Ovary (tissue), 9 donors: ENCODE data around the gene METTL27. TPM values are rescaled to one million over a fixed set of nuclear protein-coding genes. Genes with fewer than 3 reads are reported as not detected.
"Not testable (repeated sequence)": the region's sequence is repeated elsewhere in the genome, so short reads cannot be mapped to it uniquely, and the experiment has no call there.

Experiments
- DNase-seq, 5 donors: peaks; one replicate each; pipeline ENCODE4 v3.0.0-alpha.2; 2019 to 2020
- H3K27ac ChIP-seq, 2 donors: fragments of 200-600 bp; one replicate each; pipeline versions ENCODE4 v1.5.1 to v1.8.0; 2019 to 2022
- H3K27me3 ChIP-seq: fragments of 200-600 bp; one replicate; pipeline ENCODE4 v1.8.0; 2022
- H3K36me3 ChIP-seq: fragments of 200-600 bp; sonication (generic); one replicate; pipeline ENCODE4 v1.5.1; 2019
- H3K4me1 ChIP-seq: one replicate; pipeline ENCODE4 v1.8.1; 2013; ENCODE audit warnings: mild to moderate bottlenecking, moderate library complexity; ENCODE audit not compliant: insufficient read depth
- H3K4me3 ChIP-seq: fragments of 200-600 bp; sonication (generic); one replicate; pipeline ENCODE4 v1.5.1; 2017
- H3K9me3 ChIP-seq, 2 donors: fragments of 200-600 bp in 1 of 2; sonication (generic) in 1 of 2; one replicate each; pipeline versions ENCODE4 v1.5.1 to v1.8.1; 2013 to 2019; ENCODE audit warnings: mild to moderate bottlenecking in 1 of 2, moderate library complexity in 1 of 2
- CTCF ChIP-seq, 3 donors: fragments of 450-650 bp in 2 of 3; fragments of 200-600 bp in 1 of 3; IDR thresholded peaks; one replicate each; pipeline versions ENCODE4 v1.5.1 to v1.8.0; 2016 to 2022; ENCODE audit warnings: antibody characterized with exemption in 3 of 3, mild to moderate bottlenecking in 1 of 3
- EP300 ChIP-seq: sonication (generic); formaldehyde crosslinking; IDR thresholded peaks from one replicate; pipeline ENCODE4 v1.6.1; 2017; ENCODE audit warnings: antibody characterized with exemption
- POLR2A ChIP-seq: fragments of 450-650 bp; IDR thresholded peaks from one replicate; pipeline ENCODE4 v1.6.1; 2017; ENCODE audit warnings: antibody characterized with exemption, mild to moderate bottlenecking, moderate library complexity
- WGBS, 3 donors: extraction: QIAGEN DNeasy Blood & Tissue Kit in 1 of 3; methylation state at CpG; one replicate each; pipeline versions ENCODE4 v1.1.5 to v1.1.7; 2013 to 2017; 5-methylcytosine and 5-hydroxymethylcytosine counted together
- intact Hi-C, 4 donors: fragments of 100-400 bp; cut with DNase I; formaldehyde crosslinking; loops; one replicate each; pipeline versions ENCODE4 v1.11.0 to v1.15.1; 2022 to 2023
- polyA plus RNA-seq, 2 donors: library from polyadenylated mRNA; stranded (reverse); fragments of 200-250 nt in 1 of 2; fragments of 350-450 nt in 1 of 2; fragmentation: Illumina TruSeq in 1 of 2; extraction: RNeasy Lipid Tissue Mini Kit (QIAGEN cat#74804) in 1 of 2; gene quantifications; one replicate each; pipeline ENCODE4 v1.2.3, GENCODE V29; 2013 to 2014
- total RNA-seq, 7 donors: library from RNA; depleted of rRNA in 2 of 7; stranded (reverse); fragments of >200 nt in 2 of 7; fragmentation: NEBNext Ultra II Directional in 3 of 7; extraction: Animal tissue kit (Norgen Biotek cat#: 25700) in 3 of 7; gene quantifications; one replicate each; pipeline versions ENCODE4 v1.1.0 to v1.2.4, GENCODE V29; 2016 to 2023
- donor health status: DM: no; HTN: no; CAD: no; lungs with moderate emphysema.
- donor health status: DM: no; HTN: no; CAD: no.
- donor health status: Bipolar disorder and iron deficiency.
- donor health status: DM: yes; HTN: yes; CAD: no.
- donor health status: DM: no; HTN: no; CAD: no.
- donor health status: DM: yes; HTN: yes; CAD: no.

METTL27 gene
- total and polyA plus RNA-seq, 9 donors = 1.8 to 25.6 (median 3.6) TPM; not detected in 1

GRCh38 chr7:73789051-73789450 lies 53.3 kb downstream of the METTL27 start:
- Histone ChIP-seq H3K4me1 (no peaks in the 10 kb centered on the region), H3K36me3 (no peaks in the 10 kb centered on the region), H3K27me3 (no peaks in the 10 kb centered on the region), H3K27ac (no peak overlapping the region), H3K9me3 (peaks cover 0 to 3% of the 10 kb centered on the region in 2 donors), H3K4me3 (no peak overlapping the region)
- intact Hi-C loops = no loop called here
- no peak for DNase-seq
- TF ChIP-seq POLR2A (no peak), CTCF (IDR thresholded peaks at IDR 0.05) (no peak)
- 82 to 86% (median 85%) methylated on average over 4 of the region's 4 CpGs for WGBS, 3 donors

GRCh38 chr7:73787786-73788048 lies 54.6 kb downstream of the METTL27 start:
- intact Hi-C loops, DNase-seq, H3K27me3 ChIP-seq, H3K27ac ChIP-seq, H3K4me1 ChIP-seq, H3K36me3 ChIP-seq, H3K4me3 ChIP-seq, H3K9me3 ChIP-seq: not testable (repeated sequence)
- 73 to 84% (median 76%) methylated on average over 1 of the region's 1 CpG for whole genome bisulfite sequencing, 3 donors

- no peak for DNase-seq
- H3K4me3 ChIP-seq = no peak overlapping the region
- no peaks in the 10 kb centered on the region for H3K36me3 ChIP-seq
- no peak overlapping the region for H3K27ac ChIP-seq
- 69 to 82% (median 78%) methylated on average over 1 of the region's 1 CpG for WGBS, 3 donors
- H3K4me1 ChIP-seq = no peaks in the 10 kb centered on the region
- peaks cover 0 to 3% of the 10 kb centered on the region in 2 donors for H3K9me3 ChIP-seq
- intact Hi-C loops = no loop called here
- TF ChIP-seq POLR2A (no peak), CTCF (IDR thresholded peaks at IDR 0.05) (no peak), EP300 (no peak)
- H3K27me3 ChIP-seq = no peaks in the 10 kb centered on the region
Observed at GRCh38 chr7:73786588-73786987, 55.7 kb downstream of the METTL27 start.

Other genes with a start within 250 kb of the METTL27 start
- gene MLXIPL, start 218.0 kb downstream of the METTL27 start, total RNA-seq = 10 to 100 TPM in 2 of 7 donors, 1 to 10 TPM in 4, under 1 TPM in 1; 0.71 to 49.6 (median 5.4) TPM
- under 1 TPM; 0.27 to 0.71 TPM for gene MLXIPL, start 218.0 kb downstream of the METTL27 start, polyA plus RNA-seq
- gene VPS37D, start 174.7 kb downstream of the METTL27 start, total RNA-seq = 1 to 10 TPM; 4.7 to 8.8 (median 6.3) TPM
- 1 to 10 TPM in 1 of 2 donors, under 1 TPM in 1; 0.28 to 6.1 TPM for gene VPS37D, start 174.7 kb downstream of the METTL27 start, polyA plus RNA-seq
- gene DNAJC30, start 159.1 kb downstream of the METTL27 start, total RNA-seq = 10 to 100 TPM in 5 of 7 donors, 1 to 10 TPM in 2; 7.1 to 16.1 (median 13.0) TPM
- 1 to 10 TPM; 7.5 to 8.8 TPM for gene DNAJC30, start 159.1 kb downstream of the METTL27 start, polyA plus RNA-seq
- gene BUD23, start 158.9 kb downstream of the METTL27 start, total RNA-seq = 10 to 100 TPM; 19.8 to 62.9 (median 53.3) TPM
- gene BUD23, start 158.9 kb downstream of the METTL27 start, polyA plus RNA-seq = 10 to 100 TPM; 49.0 to 52.3 TPM
- 10 to 100 TPM in 1 of 7 donors, 1 to 10 TPM in 6; 4.5 to 11.3 (median 6.4) TPM for gene STX1A, start 122.8 kb downstream of the METTL27 start, total RNA-seq
- gene STX1A, start 122.8 kb downstream of the METTL27 start, polyA plus RNA-seq = 1 to 10 TPM; 1.6 to 5.1 TPM
- 10 to 100 TPM in 4 of 7 donors, 1 to 10 TPM in 3; 8.0 to 34.6 (median 11.4) TPM for gene ABHD11, start 103.7 kb downstream of the METTL27 start, total RNA-seq
- 10 to 100 TPM; 10.7 to 11.9 TPM for gene ABHD11, start 103.7 kb downstream of the METTL27 start, polyA plus RNA-seq
- 100 to 1,000 TPM in 1 of 7 donors, 10 to 100 TPM in 1, 1 to 10 TPM in 3, not detected in 2; 3.3 to 253 (median 8.2) TPM for gene CLDN3, start 72.2 kb downstream of the METTL27 start, total RNA-seq
- under 1 TPM in 1 of 2 donors, not detected in 1; 0.30 TPM for gene CLDN3, start 72.2 kb downstream of the METTL27 start, polyA plus RNA-seq
- 100 to 1,000 TPM in 1 of 7 donors, 10 to 100 TPM in 1, 1 to 10 TPM in 3, under 1 TPM in 1, not detected in 1; 0.40 to 240 (median 9.1) TPM for gene CLDN4, start 11.5 kb downstream of the METTL27 start, total RNA-seq
- under 1 TPM; 0.27 to 0.35 TPM for gene CLDN4, start 11.5 kb downstream of the METTL27 start, polyA plus RNA-seq
- gene TMEM270, start 18.6 kb upstream of the METTL27 start, total RNA-seq = under 1 TPM in 1 of 7 donors, not detected in 6; 0.34 TPM
- gene TMEM270, start 18.6 kb upstream of the METTL27 start, polyA plus RNA-seq = not detected
- gene ELN, start 185.7 kb upstream of the METTL27 start, total RNA-seq = 10 to 100 TPM; 17.6 to 51.5 (median 39.1) TPM
- 10 to 100 TPM; 13.2 to 38.1 TPM for gene ELN, start 185.7 kb upstream of the METTL27 start, polyA plus RNA-seq
- gene LIMK1, start 241.3 kb upstream of the METTL27 start, total RNA-seq = 10 to 100 TPM in 6 of 7 donors, 1 to 10 TPM in 1; 8.2 to 38.7 (median 29.1) TPM
- gene LIMK1, start 241.3 kb upstream of the METTL27 start, polyA plus RNA-seq = 10 to 100 TPM in 1 of 2 donors, 1 to 10 TPM in 1; 7.6 to 16.5 TPM